Activated T-cell treated with anti-CD3 and anti-CD28 coated beads, Interleukin-2, amount 50 U/mL, for 48 hours (primary cell): ENCODE measurements around the gene GREB1L.

Experiments used
- DNase-seq, 2 experiments: peaks; one replicate each; pipeline ENCODE4 v3.0.0-alpha.2; 2020

Gene GREB1L

DNA sequence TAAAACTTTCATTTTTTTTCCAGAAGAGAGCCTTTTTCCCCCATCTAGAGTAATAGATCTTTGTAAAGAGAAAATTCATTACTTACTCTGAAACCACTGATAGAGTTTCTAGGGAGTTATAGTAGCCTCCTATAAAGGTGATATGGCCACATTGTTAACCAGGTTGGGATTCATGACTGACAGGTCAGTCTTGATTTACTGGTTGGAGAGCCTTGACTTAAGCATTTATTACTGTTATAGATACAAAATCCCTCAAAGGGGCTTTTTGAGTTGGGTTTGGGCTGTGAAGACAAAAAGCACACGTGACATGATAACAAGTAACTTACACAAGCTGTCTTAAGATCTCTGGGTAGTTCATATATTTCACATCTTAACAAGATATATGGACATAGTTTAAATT, 141.0 kb downstream of the GREB1L start:
- no peak for DNase-seq

DNA sequence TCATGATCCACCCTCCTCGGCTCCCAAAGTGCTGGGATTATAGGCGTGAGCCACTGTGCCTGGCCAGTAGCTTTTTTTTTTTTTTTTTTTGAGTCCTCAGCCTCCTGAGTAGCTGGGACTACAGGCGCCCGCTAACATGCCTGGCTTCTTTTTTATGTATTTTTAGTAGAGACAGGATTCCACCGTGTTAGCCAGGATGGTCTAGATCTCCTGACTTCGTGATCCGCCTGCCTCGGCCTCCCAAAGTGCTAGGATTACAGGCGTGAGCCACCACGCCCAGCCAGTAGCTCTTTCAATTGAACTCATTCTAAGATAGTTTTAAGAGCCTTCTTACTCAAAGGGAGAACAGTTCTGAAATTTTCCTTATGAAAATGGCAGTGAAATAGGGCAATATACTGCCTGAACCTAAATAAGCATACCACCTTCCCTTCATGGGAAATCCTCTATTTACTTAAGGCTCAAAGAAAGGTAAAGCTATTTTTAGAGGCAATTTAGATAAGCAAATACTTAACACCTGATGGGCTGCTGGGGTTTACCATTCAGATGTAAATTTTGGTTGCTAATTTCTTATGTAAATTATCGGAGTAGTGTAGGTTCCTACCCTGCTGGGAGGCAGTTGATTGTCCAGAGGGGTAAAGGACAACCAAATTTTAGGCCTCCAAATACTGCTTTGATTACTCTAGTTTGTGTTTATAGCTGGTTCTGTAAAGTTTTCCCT, 144.7 kb downstream of the GREB1L start:
- no peak for DNase-seq

GRCh38 chr18:21387886-21388285, 145.9 kb downstream of the GREB1L start:
- no peak for DNase-seq

DNA sequence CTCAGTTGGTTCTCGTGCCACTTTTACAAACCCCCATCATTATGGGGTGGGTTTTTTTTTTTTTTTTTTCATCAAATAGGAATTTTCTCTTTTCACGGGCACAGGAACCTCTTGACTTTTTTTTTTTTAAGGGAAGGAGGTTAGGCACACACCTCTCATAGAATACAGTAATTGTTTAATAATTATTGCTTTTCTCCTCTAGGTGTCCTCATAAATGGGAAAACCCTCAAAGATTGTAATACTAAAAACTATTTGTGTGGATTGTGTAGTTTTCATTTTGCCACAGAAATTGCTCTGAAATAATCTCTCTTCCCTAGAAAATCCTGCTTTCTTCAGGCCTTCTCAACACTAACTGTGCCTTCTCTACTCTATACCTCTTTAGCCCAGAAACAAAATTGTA, 147.3 kb downstream of the GREB1L start:
- DNase-seq: no peak

DNA sequence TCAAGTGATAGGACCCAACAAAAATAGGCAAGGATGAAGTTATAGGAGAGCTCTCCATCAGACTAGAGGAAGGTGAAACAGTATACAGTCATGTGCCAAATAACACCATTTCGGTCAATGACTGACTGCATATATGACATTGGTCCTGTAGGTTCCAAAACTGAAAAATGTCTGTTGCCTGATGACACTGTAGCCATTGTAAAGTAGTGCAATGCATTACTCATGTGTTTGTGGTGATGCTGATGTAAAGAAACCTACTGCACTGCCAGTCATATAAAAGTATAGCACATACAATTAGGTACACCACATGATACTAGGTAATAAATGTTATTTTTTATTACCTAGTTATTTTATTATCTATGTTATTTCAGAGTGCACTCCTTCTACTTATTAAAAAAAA, 147.9 kb downstream of the GREB1L start:
- no peak for DNase-seq

DNA sequence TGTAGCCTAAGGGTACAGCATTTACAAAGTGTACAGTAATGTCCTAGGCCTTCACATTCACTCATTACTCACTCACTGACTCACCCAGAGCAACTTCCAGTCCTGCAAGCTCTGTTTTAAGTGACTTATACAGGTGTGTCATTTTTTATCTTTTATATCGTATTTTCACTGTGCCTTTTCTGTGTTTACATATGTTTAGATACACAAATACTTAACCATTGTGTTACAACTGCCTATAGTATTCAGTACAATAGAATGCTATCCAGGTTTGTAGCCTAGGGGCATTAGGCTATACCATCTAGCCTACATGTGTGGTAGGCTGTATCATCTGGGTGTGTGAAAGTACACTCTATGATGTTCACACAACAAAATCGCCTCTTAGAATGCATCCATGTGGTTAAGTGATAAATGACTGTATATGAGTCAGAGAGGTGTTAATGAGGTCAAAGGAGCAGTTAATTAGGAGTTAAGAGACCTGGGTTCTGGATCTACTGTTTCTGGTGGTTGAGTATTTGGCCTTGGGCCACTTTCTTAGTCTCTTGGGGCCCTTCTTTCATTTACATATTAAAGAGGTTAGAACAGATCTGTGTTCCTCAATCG, 149.1 kb downstream of the GREB1L start:
- DNase-seq: no peak

DNA sequence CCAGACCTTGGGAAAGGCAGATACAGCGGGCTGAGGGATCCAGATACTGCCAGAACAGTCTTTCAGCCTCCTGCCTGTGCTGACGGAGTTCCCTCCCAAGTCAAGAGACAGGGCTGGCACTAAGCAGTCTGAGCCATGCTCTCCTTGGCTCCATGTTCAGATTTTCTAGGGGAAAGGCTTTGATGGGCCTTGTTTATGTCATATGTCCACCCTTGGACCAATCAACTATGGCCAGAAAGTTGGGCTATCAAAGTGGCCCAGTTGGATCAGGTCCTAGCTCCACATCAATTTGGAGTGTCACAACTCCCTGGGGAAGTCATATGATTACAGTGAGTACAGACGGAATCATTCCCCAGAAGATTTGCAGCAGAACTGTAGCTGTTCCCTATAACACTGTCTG, 152.0 kb downstream of the GREB1L start:
- no peak for DNase-seq

DNA sequence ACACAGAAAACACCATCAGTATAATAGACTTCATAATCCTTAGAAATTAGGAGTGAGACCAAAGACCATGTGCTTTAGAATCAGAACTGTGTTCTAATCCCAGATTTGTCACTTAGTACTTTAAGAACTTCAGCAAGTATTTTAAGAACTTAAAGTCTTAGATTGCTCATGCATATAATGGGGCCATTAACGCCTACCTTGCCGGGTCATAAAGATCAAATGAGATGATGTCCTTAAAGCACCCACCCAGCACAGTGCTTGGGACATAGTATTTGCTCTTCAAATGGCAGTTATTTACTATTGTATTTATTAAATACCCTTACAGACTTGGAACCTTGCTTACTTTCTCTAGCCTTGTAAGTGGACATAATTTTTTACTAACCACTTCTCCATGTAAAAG, 156.1 kb downstream of the GREB1L start:
- DNase-seq: no peak

DNA sequence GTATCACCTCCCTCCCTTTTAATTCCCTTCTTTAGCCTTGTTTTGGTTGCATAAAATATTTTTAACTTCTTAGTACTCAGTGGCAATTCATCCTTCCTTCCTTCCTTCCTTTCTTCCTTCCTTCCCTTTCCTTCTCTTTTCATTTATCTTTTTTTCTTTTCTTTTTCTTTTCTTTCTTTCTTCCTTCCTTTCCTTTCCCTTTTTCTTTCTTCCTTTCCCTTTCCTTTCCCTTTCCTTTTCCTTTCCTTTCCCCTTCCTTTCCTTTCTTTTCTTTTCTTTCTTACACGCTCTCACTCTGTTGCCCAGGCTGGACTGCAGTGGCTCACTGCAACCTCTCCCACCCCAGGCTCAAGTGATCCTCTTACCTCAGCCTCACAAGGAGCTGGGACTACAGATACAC, 160.2 kb downstream of the GREB1L start:
- no peak for DNase-seq

DNA sequence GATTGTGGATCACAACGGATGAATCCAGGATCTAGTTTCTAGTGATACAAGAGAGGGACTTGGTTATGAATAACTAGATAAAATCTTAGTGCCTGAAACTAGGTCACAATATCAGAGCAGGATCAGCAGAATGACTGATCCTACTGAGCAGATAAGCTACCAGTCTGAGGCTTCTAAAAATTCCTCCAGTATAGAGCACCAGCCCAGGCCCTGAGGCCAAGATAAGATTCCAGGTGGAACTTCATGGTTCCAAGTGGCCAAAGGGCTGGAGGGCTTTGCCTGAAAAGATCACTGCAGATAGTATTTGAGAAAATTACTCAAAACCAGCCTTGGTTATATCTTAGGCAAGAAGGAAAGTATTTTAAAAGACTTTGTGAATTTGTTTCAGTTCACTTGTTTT, 162.4 kb downstream of the GREB1L start:
- DNase-seq: no peak

DNA sequence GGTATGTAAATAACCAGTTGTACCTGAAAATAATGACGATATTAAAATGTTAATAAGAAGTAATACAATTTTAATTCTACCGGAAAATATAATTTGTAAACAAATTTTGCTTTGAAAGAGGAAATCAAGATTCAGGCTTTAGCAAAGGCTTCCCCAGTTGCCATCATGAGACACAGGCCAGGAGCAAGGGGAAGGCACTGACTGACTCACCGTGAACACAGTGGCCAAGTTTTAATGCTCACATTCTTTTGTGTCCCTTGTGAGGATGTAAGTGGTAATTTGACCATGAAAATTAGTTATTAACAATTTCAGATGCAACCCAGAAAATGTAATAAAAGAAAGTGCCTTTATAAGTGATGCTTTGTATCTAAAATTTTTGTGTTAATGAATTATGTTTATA, 164.1 kb downstream of the GREB1L start:
- no peak for DNase-seq

GRCh38 chr18:21408681-21409080, 166.6 kb downstream of the GREB1L start:
- no peak for DNase-seq

- no peak for DNase-seq
Measured at GRCh38 chr18:21433436-21433835, 191.4 kb downstream of the GREB1L start.

- DNase-seq: no peak
Measured at GRCh38 chr18:21439431-21439846, 197.4 kb downstream of the GREB1L start.

- DNase-seq: no peak
Measured at GRCh38 chr18:21441670-21442069, 199.6 kb downstream of the GREB1L start.

- no peak for DNase-seq
Measured at GRCh38 chr18:21443776-21444464, 201.9 kb downstream of the GREB1L start.

- DNase-seq: no peak
Measured at GRCh38 chr18:21444465-21445212, 202.6 kb downstream of the GREB1L start.

GRCh38 chr18:21448299-21448698, 206.3 kb downstream of the GREB1L start:
- no peak for DNase-seq

- no peak for DNase-seq
Measured at GRCh38 chr18:21449367-21450290, 207.6 kb downstream of the GREB1L start.

- DNase-seq: no peak
Measured at GRCh38 chr18:21450503-21450902, 208.5 kb downstream of the GREB1L start.

DNA sequence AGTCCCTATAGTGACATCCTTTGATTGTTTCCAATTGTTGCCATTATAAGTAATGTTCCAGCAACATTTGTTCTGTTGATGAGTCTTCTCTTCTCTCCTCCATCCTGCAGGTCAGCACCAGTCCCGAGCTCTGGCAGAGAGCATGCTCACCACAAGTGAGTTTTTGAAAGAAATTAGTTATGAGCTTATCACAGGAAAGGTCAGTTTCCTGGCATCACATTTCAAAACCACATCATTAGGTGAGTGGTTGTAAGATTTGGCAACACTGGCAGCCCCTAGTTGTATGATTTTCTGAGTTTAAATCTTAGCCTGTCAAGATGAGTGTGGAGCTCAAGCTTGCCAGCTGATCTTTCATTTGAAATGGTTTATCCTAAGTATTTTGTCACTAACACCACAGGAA, 208.9 kb downstream of the GREB1L start:
- DNase-seq: no peak

- DNase-seq: no peak
Measured at GRCh38 chr18:21451851-21452250, 209.8 kb downstream of the GREB1L start.
